Measurements from ENCODE around the gene UROD. TPM values are rescaled to one million over a fixed set of nuclear protein-coding genes. Genes with fewer than 3 reads are reported as not detected.

The UROD gene
- total RNA-seq, 6 experiments from 2014 or later: 57.8 to 92.8 (median 71.2) TPM

DNA sequence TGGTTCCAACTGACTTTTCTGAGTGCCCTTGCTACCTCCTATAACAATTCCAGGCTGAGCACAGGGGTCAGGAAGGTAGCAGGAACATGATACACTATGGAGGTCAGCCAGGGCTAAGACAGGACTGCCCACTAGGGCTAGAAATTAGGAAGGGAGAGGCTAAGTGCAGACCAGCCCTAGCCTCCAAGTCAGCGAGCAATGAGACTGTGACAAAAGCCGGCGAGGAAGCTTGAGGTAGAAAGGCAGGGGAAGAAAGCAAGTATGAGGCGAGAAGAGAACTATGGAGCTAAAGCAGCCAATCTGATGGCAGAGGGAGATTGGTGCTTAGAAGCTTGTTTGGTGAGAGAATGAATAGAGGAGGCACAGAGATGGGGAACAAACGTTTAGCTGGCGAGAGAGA is 4.7 kb downstream of the UROD start:
- Histone ChIP-seq H3K36me3 (peaks cover 0 to 14% (median 2%) of the 10 kb centered on the region in 4 donors), H3K4me3 (no peak overlapping the region), H3K9me3 (no peaks in the 10 kb centered on the region), H3K4me1 (peaks cover 0 to 11% (median 7%) of the 10 kb centered on the region in 4 donors), H3K27me3 (no peaks in the 10 kb centered on the region), H3K27ac (no peak overlapping the region)
- intact Hi-C loops (cut with DNase I): loop anchor here (5.0 to 10.0 kb wide), 2 partner anchors 281 to 478 kb away; partner anchors contain the start of gene TESK2 (in 1 of the 2)
- WGBS (ENCODE audit: insufficient coverage, low coverage, low lambda C conversion rate, missing lambda C conversion rate): 58% methylated on average over 6 of the region's 6 CpGs
- no peak for DNase-seq
- TF ChIP-seq POLR2A (IDR thresholded peaks at IDR 0.05): no peak
- TF ChIP-seq, protein P1, sequence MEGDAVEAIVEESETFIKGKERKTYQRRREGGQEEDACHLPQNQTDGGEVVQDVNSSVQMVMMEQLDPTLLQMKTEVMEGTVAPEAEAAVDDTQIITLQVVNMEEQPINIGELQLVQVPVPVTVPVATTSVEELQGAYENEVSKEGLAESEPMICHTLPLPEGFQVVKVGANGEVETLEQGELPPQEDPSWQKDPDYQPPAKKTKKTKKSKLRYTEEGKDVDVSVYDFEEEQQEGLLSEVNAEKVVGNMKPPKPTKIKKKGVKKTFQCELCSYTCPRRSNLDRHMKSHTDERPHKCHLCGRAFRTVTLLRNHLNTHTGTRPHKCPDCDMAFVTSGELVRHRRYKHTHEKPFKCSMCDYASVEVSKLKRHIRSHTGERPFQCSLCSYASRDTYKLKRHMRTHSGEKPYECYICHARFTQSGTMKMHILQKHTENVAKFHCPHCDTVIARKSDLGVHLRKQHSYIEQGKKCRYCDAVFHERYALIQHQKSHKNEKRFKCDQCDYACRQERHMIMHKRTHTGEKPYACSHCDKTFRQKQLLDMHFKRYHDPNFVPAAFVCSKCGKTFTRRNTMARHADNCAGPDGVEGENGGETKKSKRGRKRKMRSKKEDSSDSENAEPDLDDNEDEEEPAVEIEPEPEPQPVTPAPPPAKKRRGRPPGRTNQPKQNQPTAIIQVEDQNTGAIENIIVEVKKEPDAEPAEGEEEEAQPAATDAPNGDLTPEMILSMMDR (IDR thresholded peaks at IDR 0.05): no peak
- no peak for ATAC-seq

DNA sequence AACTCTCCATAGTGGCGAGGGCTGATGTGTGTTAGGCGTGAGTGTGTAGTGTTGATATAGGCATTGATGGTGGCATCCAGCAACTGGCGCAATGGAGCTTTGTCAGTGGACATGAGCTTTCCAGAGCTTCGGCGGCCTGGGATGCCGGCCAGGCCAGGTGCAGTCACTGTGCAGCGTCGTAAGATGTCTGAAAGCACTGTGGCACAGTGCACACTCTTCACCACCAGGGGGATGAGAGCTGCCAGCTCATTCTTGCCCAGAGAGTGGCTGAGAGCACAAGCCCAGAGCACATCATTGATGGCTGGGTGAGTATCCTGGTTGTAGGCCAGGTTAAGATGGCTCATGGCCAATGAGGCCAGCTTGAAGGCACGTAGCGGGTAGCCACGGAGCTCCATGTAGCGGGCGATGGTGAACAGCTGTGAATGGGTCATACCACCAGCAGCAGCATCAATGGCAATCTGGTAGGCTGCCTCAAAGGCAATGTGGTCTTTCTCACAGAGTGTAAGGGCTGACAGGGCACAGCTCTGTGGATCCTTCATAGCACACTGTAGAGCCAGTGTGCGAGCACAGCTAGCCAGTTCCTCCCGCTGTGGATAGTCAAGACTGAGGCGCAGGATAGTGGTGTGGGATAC is 6.7 kb downstream of the UROD start:
- peak; percentile 94 to 96 (median 95) for ATAC-seq
- no peak for TF ChIP-seq POLR2A (IDR thresholded peaks at IDR 0.05)
- TF ChIP-seq, protein P1 (IDR thresholded peaks at IDR 0.05): peak; percentile 76 to 83 (median 78)
- Histone ChIP-seq H3K36me3 (peaks cover 0 to 11% (median 2%) of the 10 kb centered on the region in 4 donors), H3K27ac (no peak overlapping the region), H3K9me3 (no peaks in the 10 kb centered on the region), H3K4me1 (peaks cover 0 to 2% (median under 1%) of the 10 kb centered on the region in 4 donors), H3K4me3 (no peak overlapping the region), H3K27me3 (no peaks in the 10 kb centered on the region)
- intact Hi-C loops (cut with DNase I): loop anchor here (5.0 to 10.0 kb wide), 2 partner anchors 279 to 476 kb away; partner anchors contain the start of gene TESK2 (in 1 of the 2)
- 42% methylated on average over 2 of the region's 16 CpGs for WGBS (ENCODE audit: insufficient coverage, low coverage, low lambda C conversion rate, missing lambda C conversion rate)
- DNase-seq: peak; percentile 62 to 65 (median 63)

DNA sequence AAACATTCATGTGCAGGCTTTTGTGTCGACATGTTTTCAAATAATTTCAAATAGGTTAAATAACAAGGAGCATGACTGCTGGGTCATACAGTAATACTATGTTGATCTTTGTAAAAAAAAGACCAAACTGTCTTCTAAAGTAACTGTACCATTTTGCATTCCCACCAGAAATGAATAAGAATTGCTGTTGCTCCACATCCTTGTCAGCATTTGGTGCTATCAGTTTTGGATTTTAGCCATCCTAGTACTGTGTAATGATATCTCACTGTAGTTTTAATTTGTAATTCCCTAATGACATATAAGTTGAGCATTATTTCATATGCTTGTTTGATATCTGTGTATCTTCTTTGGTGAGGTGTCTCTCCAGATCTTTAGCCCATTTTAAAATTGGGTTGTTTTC is 11.6 kb downstream of the UROD start:
- Histone ChIP-seq H3K27ac (no peak overlapping the region), H3K9me3 (no peaks in the 10 kb centered on the region), H3K27me3 (no peaks in the 10 kb centered on the region), H3K4me1 (peaks cover 0 to under 1% (median 0%) of the 10 kb centered on the region in 4 donors), H3K36me3 (no peaks in the 10 kb centered on the region), H3K4me3 (no peak overlapping the region)
- DNase-seq (no peak), ATAC-seq (no peak)
- 100% methylated on average over 1 of the region's 1 CpG for WGBS (ENCODE audit: insufficient coverage, low coverage, low lambda C conversion rate, missing lambda C conversion rate)
- TF ChIP-seq, protein P1 (IDR thresholded peaks at IDR 0.05): no peak
- TF ChIP-seq POLR2A (IDR thresholded peaks at IDR 0.05): no peak
- intact Hi-C loops (cut with DNase I): no loop called here

DNA sequence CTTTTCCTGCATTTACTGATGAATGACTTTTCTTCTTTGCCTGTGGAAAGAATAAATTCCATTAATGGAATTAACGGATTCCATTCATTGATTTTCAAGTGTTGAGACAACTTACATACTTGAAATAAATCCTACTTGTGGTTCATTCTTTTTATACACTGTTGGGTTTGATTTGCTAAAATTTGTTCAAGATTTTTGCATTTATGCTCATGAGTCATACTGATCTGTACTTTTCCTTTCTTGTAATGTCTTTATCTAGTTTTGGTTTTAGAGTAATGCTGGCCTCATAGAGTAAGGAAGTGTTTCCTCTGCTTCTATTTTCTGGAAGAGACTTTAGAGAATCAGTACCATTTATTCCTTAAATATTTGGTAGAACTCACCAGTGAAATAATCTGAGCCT is 14.4 kb downstream of the UROD start:
- no peaks in the 10 kb centered on the region for H3K4me1 ChIP-seq
- DNase-seq: no peak
- no peaks in the 10 kb centered on the region for H3K27me3 ChIP-seq
- no peak overlapping the region for H3K4me3 ChIP-seq
- H3K9me3 ChIP-seq: no peaks in the 10 kb centered on the region
- intact Hi-C loops (cut with DNase I): no loop called here
- H3K36me3 ChIP-seq: no peaks in the 10 kb centered on the region
- WGBS (ENCODE audit: insufficient coverage, low coverage, low lambda C conversion rate, missing lambda C conversion rate): 89% methylated on average over 1 of the region's 1 CpG
- no peak for ATAC-seq
- no peak for TF ChIP-seq POLR2A (IDR thresholded peaks at IDR 0.05)
- TF ChIP-seq, protein P1 (IDR thresholded peaks at IDR 0.05): no peak
- no peak overlapping the region for H3K27ac ChIP-seq

All from right lobe of liver (tissue), 6 donors.